NT2/D1 (cell line): ENCODE measurements around the gene ST6GALNAC1.

ENCODE experiments used
- SUZ12 ChIP-seq: IDR thresholded peaks from 2 replicates; pipeline ENCODE4 v1.6.1; 2011; ENCODE audit not compliant: insufficient read length, insufficient read depth; ENCODE audit errors: extremely low read depth
- YY1 ChIP-seq: IDR thresholded peaks from 2 replicates; pipeline ENCODE4 v1.6.1; 2011; ENCODE audit not compliant: insufficient read length, insufficient read depth
- ZNF274 ChIP-seq: IDR thresholded peaks from 2 replicates; pipeline ENCODE4 v1.6.1; 2011; ENCODE audit warnings: mild to moderate bottlenecking, low read depth, low read length

GRCh38 chr17:76614912-76615617, 28.5 kb downstream of the ST6GALNAC1 start:
- TF ChIP-seq YY1 (no peak), SUZ12 (no peak), ZNF274 (no peak)
